Left ventricle myocardium inferior (tissue), 1 donor: ENCODE data around the gene LRRC37B. TPM values are rescaled to one million over a fixed set of nuclear protein-coding genes. Genes with fewer than 3 reads are reported as not detected.
A peak's percentile ranks its signal among the peaks of the same experiment; 100 is the strongest.
"Not testable (repeated sequence)": the region's sequence is repeated elsewhere in the genome, so short reads cannot be mapped to it uniquely, and the experiment has no call there.

ENCODE experiments used
- DNase-seq: peaks from one replicate; pipeline ENCODE4 v3.0.0-alpha.2; 2020
- H3K27ac ChIP-seq: fragments of 200-600 bp; replicated peaks from 2 replicates; pipeline ENCODE4 v1.8.0; 2021
- H3K27me3 ChIP-seq: fragments of 200-600 bp; 2 replicates; pipeline ENCODE4 v1.8.0; 2021; ENCODE audit warnings: low read depth
- H3K36me3 ChIP-seq: fragments of 200-600 bp; 2 replicates; pipeline ENCODE4 v1.8.0; 2021
- H3K4me1 ChIP-seq: fragments of 200-600 bp; 2 replicates; pipeline ENCODE4 v1.8.0; 2021
- H3K4me3 ChIP-seq: fragments of 200-600 bp; 2 replicates; pipeline ENCODE4 v1.8.0; 2021; ENCODE audit warnings: mild to moderate bottlenecking, moderate library complexity
- H3K9me3 ChIP-seq: fragments of 200-600 bp; replicated peaks from 2 replicates; pipeline ENCODE4 v1.8.0; 2021
- CTCF ChIP-seq: fragments of 200-600 bp; IDR thresholded peaks from 2 replicates; pipeline ENCODE4 v1.8.0; 2021; ENCODE audit warnings: antibody characterized with exemption, mild to moderate bottlenecking, borderline replicate concordance
- intact Hi-C: fragments of 100-400 bp; cut with micrococcal nuclease; formaldehyde crosslinking; loops from one replicate; pipeline ENCODE4 v1.11.0; 2022
- total RNA-seq: library from RNA; stranded (reverse); fragmentation: NEBNext Ultra II Directional; extraction: Animal tissue kit (Norgen Biotek cat#: 25700); gene quantifications from one replicate; pipeline ENCODE4 v1.2.1, GENCODE V29; 2021
- donor health status: DM: no; HTN: yes; CAD: no; lungs with severe emphysema.

LRRC37B gene
- total RNA-seq, 1 donor from 2014 or later: 3.2 TPM

DNA sequence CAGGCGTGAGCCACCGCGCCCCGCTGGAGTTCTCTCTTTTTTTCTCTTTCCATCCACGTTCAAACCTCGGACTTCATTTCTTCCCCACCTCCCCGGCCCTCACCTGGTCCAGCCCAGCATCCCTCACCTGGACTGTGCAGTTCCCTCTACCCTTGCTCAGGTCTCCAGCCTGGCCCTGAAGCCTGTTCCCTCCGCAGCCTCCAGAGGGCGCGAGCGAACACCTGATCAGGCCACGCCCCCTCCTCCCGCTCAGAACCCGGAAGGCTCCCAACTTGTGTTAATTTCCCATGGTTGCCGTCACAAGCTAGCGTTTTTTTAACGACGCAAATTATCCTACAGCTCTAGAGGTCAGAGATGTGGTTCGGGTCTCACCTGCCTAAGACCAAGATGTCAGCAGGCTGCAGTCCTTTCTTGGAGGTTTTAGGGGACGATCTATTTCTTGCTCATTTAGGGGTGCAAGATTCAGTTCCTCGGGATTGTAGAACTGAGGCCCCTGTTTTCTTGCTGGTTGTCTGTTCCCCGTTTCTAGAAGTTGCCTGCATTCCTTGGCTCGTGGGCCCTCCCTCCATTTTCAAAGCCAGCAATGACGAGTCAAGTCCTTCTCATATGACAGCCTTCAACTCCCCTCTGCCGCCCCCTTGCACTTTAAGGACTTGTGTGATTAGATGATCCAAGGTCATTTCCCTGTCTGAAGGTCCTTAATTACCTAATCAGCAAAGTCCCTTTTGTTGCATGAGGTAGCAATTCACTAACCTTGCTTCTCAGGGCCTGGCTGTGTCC lies 59.9 kb downstream of the LRRC37B start:
- H3K9me3 ChIP-seq, H3K27me3 ChIP-seq, H3K36me3 ChIP-seq, H3K4me1 ChIP-seq, intact Hi-C loops, H3K27ac ChIP-seq: not testable (repeated sequence)
- TF ChIP-seq CTCF: peak; percentile 55
- H3K4me3 ChIP-seq: peak overlapping the region; percentile 36
- peak; percentile 42 for DNase-seq

DNA sequence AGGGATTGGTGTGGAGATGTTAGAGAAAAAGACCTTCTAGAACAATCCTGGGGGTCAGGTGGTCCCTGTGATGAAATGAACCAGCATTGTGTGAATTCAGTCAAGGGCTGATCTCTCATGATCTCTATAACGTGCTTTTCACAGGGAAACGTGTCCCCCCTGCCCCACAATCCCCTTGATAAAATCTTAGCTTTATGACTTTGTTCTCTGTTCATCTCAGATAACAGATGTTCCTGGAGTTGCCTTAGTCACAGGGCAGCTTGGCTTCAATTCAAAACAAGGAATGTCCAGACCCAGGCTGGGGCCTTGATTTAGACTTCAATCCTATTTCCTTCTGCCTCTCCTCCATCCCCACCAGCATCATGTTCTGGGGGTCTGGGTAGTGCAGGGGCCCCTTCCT lies 61.9 kb downstream of the LRRC37B start:
- H3K27me3 ChIP-seq, H3K36me3 ChIP-seq, H3K27ac ChIP-seq, H3K4me1 ChIP-seq, H3K4me3 ChIP-seq, DNase-seq, H3K9me3 ChIP-seq, intact Hi-C loops: not testable (repeated sequence)

GRCh38 chr17:32071961-32072360 lies 64.8 kb downstream of the LRRC37B start:
- H3K9me3 ChIP-seq, H3K27me3 ChIP-seq, H3K27ac ChIP-seq, H3K36me3 ChIP-seq, H3K4me1 ChIP-seq, H3K4me3 ChIP-seq, intact Hi-C loops, DNase-seq: not testable (repeated sequence)

DNA sequence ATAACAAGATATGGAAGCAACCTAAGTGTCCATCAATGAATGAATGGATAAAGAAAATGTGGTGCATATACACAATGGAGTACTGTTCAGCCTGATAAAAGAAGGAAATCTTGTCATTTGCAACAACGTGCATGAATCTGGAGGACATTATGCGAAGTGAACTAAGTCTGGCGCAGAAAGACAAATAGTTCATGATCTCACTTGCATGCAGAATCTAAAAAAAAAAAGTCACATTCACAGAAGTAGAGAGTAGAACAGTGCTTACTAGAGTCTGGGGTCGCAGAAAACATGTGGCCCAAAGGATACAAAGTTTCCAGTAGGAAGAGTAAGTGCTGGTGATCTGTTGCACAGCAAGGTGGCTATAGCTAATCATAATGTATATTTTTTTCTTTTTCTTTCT lies 65.9 kb downstream of the LRRC37B start:
- H3K27me3 ChIP-seq, DNase-seq, H3K9me3 ChIP-seq, H3K36me3 ChIP-seq, intact Hi-C loops, H3K4me1 ChIP-seq, H3K4me3 ChIP-seq, H3K27ac ChIP-seq: not testable (repeated sequence)

- H3K4me3 ChIP-seq, H3K4me1 ChIP-seq, intact Hi-C loops, H3K27ac ChIP-seq, H3K27me3 ChIP-seq, DNase-seq, H3K9me3 ChIP-seq, H3K36me3 ChIP-seq: not testable (repeated sequence)
These were observed 72.6 kb downstream of the LRRC37B start for GRCh38 chr17:32079753-32080152.

- H3K27ac ChIP-seq, H3K9me3 ChIP-seq, H3K4me1 ChIP-seq, H3K36me3 ChIP-seq, intact Hi-C loops, H3K27me3 ChIP-seq, DNase-seq: not testable (repeated sequence)
- peak overlapping the region; percentile 66 for H3K4me3 ChIP-seq
These were observed 76.4 kb downstream of the LRRC37B start for GRCh38 chr17:32083550-32083979.

DNA sequence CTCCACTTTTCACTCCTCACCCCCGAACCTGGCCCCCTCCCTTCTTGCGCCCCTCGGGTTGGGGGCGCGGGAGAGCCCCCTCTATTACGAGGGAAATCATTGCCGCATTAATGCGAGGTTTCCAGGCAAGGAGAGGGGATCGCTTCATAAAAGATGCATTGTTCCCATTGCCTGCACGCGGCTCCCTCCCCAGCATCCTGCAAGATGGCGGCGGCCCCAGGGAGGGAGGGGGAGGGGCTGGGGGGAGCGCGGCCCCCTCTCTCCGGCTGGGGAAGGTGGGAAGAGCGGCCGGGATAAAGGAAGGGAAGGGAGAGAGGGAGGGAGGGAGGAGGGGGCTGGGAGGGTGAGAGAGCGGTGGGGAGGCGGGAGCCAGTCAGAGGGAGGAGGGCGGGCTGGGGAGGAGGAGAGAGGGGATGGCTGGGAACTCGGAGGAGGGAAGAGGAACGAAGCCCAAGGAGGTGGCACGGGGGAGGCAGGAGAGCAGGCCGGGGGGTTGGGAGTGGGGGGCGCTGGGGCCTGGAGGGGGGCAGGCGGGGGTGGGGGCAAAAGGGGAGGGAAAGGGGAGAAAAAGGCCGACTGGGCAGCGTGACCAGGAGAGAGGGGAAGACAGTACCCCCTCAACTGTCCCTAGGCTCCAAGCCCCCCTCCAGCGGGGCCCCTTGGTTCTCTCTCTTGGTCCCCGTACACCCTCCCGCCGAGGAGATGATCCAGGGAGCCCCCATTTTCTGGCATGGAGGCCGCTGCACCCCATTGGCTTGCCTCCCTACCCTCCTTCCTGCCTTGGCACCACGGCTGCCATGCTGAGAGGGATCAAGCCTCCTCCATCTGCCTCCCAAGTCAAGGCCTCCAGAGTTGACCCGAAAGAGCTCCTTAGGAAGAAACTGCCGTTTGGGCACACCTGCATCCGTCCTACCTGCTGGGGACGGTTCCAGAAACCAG lies 77.1 kb downstream of the LRRC37B start:
- H3K27ac ChIP-seq, DNase-seq, H3K36me3 ChIP-seq, intact Hi-C loops, H3K9me3 ChIP-seq, H3K27me3 ChIP-seq, H3K4me1 ChIP-seq: not testable (repeated sequence)
- H3K4me3 ChIP-seq: peak overlapping the region; percentile 66

- intact Hi-C loops, H3K36me3 ChIP-seq, H3K4me1 ChIP-seq, DNase-seq, H3K4me3 ChIP-seq, H3K9me3 ChIP-seq, H3K27ac ChIP-seq, H3K27me3 ChIP-seq: not testable (repeated sequence)
These were observed 78.0 kb downstream of the LRRC37B start for GRCh38 chr17:32084942-32085829.

- H3K36me3 ChIP-seq, H3K4me3 ChIP-seq, H3K27me3 ChIP-seq, H3K27ac ChIP-seq, DNase-seq, H3K9me3 ChIP-seq, H3K4me1 ChIP-seq, intact Hi-C loops: not testable (repeated sequence)
These were observed 79.7 kb downstream of the LRRC37B start for GRCh38 chr17:32086833-32087232.

GRCh38 chr17:32092062-32092461 lies 84.9 kb downstream of the LRRC37B start:
- DNase-seq, H3K9me3 ChIP-seq, H3K27ac ChIP-seq, H3K36me3 ChIP-seq, intact Hi-C loops, H3K4me3 ChIP-seq, H3K27me3 ChIP-seq, H3K4me1 ChIP-seq: not testable (repeated sequence)
